ENCODE results near the gene SORCS3. TPM values are rescaled to one million over a fixed set of nuclear protein-coding genes. Genes with fewer than 3 reads are reported as not detected.
"Not testable (repeated sequence)": the region's sequence is repeated elsewhere in the genome, so short reads cannot be mapped to it uniquely, and the experiment has no call there.

Gene SORCS3
- total RNA-seq, 4 donors from 2014 or later = not detected

GRCh38 chr10:104694074-104694473 lies 53.0 kb downstream of the SORCS3 start:
- Histone ChIP-seq H3K36me3 (no peaks in the 10 kb centered on the region), H3K4me1 (no peaks in the 10 kb centered on the region), H3K27me3 (peaks cover 0 to 4% (median 0%) of the 10 kb centered on the region in 4 donors), H3K4me3 (no peak overlapping the region), H3K9me3 (no peaks in the 10 kb centered on the region), H3K27ac (no peak overlapping the region)
- intact Hi-C loops (cut with DNase I) = no loop called here
- no peak for TF ChIP-seq CTCF (IDR thresholded peaks at IDR 0.05)
- no peak for TF ChIP-seq POLR2A (IDR thresholded peaks at IDR 0.05)
- 0 to 6% methylated on average over 1 of the region's 1 CpG for WGBS, 2 donors
- no peak for DNase-seq

- H3K4me3 ChIP-seq; DNase-seq; H3K36me3 ChIP-seq; H3K9me3 ChIP-seq; intact Hi-C loops (cut with DNase I); H3K27me3 ChIP-seq; H3K4me1 ChIP-seq; H3K27ac ChIP-seq: not testable (repeated sequence)
- 54 to 81% methylated on average over 4 of the region's 4 CpGs for WGBS, 2 donors
These were observed 62.2 kb downstream of the SORCS3 start for GRCh38 chr10:104703262-104703661.

- intact Hi-C loops (cut with DNase I) = no loop called here
- no peak for TF ChIP-seq POLR2A (IDR thresholded peaks at IDR 0.05)
- TF ChIP-seq CTCF (IDR thresholded peaks at IDR 0.05) = no peak
- WGBS, 2 donors = 66 to 70% methylated on average over 4 of the region's 4 CpGs
These were observed 65.8 kb downstream of the SORCS3 start for GRCh38 chr10:104706886-104707285.

GRCh38 chr10:104707602-104708459 lies 66.7 kb downstream of the SORCS3 start:
- Histone ChIP-seq H3K9me3 (no peaks in the 10 kb centered on the region), H3K4me3 (no peak overlapping the region), H3K4me1 (no peaks in the 10 kb centered on the region), H3K27me3 (no peaks in the 10 kb centered on the region), H3K27ac (no peak overlapping the region), H3K36me3 (no peaks in the 10 kb centered on the region)
- no peak for TF ChIP-seq POLR2A (IDR thresholded peaks at IDR 0.05)
- TF ChIP-seq CTCF (IDR thresholded peaks at IDR 0.05) = no peak
- 24 to 35% methylated on average over 4 of the region's 4 CpGs for WGBS, 2 donors
- intact Hi-C loops (cut with DNase I) = no loop called here
- DNase-seq = no peak

More at GRCh38 chr10:104706886-104707285, 65.8 kb downstream of the SORCS3 start:
- Histone ChIP-seq H3K4me3 (no peak overlapping the region), H3K9me3 (no peaks in the 10 kb centered on the region), H3K4me1 (no peaks in the 10 kb centered on the region), H3K36me3 (no peaks in the 10 kb centered on the region), H3K27ac (no peak overlapping the region), H3K27me3 (no peaks in the 10 kb centered on the region)
- DNase-seq = no peak

DNA sequence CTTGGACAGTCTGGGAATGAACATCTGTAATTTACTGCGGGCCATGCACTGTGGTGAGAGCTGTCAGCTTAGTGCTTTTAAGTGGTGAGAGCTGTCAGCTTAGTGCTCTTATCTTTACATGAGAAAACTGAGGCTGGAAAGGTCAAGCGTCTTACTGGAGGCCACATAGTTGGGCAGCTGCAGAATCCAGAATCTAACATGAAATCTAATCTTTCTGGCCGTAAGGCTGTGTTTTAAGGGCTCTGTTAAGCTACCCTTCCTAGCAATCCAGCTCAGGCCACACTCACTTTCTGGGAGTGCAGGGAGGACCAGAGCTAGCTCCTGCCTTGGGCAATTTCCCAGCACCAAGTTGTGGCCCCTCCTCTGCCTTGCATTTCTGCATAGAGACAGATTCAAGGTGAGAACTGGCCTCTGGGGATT lies 70.2 kb downstream of the SORCS3 start:
- Histone ChIP-seq H3K9me3 (no peaks in the 10 kb centered on the region), H3K4me3 (no peak overlapping the region), H3K27me3 (no peaks in the 10 kb centered on the region), H3K27ac (no peak overlapping the region), H3K4me1 (no peaks in the 10 kb centered on the region), H3K36me3 (no peaks in the 10 kb centered on the region)
- DNase-seq = no peak
- intact Hi-C loops (cut with DNase I) = no loop called here
- TF ChIP-seq CTCF (IDR thresholded peaks at IDR 0.05) (no peak), POLR2A (IDR thresholded peaks at IDR 0.05) (no peak)
- WGBS, 2 donors = 42 to 58% methylated on average over 2 to 3 of the region's 3 CpGs

GRCh38 chr10:104730593-104730992 lies 89.5 kb downstream of the SORCS3 start:
- H3K36me3 ChIP-seq; intact Hi-C loops (cut with DNase I); DNase-seq; H3K9me3 ChIP-seq; H3K27me3 ChIP-seq; H3K27ac ChIP-seq; H3K4me3 ChIP-seq; H3K4me1 ChIP-seq: not testable (repeated sequence)
- 40 to 53% methylated on average over 1 to 2 of the region's 2 CpGs for WGBS, 2 donors

Data from esophagus squamous epithelium (tissue), 5 donors.